Midbrain (tissue), 1 donor: Measurements from ENCODE around the gene PPP1R12B.
A peak's percentile ranks its signal among the peaks of the same experiment; 100 is the strongest.
"Not testable (repeated sequence)": the region's sequence is repeated elsewhere in the genome, so short reads cannot be mapped to it uniquely, and the experiment has no call there.

Source experiments
- DNase-seq: peaks from one replicate; lab custom pipeline; 2025; lab: John Stamatoyannopoulos, UW

PPP1R12B gene

DNA sequence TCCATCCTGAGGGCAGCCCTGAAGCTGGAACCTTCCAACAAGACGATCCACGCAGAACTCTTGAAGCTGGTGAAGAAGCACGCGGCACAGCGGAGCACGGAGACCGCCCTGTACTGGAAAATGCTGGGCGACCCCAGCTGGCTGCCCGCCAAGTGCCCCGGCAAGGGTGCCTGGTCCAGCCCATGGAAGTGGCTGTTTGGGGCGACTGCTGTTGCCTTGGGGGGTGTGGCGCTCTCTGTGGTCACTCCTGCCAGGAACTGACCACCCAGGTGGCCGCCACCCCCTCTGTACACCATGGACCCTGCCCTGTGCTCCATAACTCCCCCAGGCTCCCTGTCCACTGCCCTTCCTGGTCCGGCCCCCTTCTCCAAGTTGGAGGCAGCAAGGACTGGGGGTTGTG, 90.8 kb downstream of the PPP1R12B start:
- DNase-seq: no peak

DNA sequence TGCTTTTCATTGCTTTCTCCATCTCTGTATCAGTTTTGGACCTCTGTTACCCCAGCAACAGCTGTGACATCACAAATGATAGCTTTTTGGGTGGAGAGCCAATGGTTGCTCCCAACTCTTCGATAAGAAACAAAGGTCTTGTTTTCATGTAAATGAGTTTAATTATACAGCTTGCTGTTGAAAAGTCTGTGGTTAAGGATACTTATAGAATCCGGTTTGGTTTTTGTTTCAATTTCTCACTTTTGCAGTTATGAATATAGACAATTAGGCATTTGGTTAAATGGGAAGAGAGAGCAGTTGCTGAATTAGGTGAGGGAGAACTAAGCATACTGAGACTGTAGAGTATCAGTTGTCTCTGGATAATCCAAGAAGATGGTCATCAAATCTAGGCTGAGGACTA, 99.6 kb downstream of the PPP1R12B start:
- not testable (repeated sequence) for DNase-seq

DNA sequence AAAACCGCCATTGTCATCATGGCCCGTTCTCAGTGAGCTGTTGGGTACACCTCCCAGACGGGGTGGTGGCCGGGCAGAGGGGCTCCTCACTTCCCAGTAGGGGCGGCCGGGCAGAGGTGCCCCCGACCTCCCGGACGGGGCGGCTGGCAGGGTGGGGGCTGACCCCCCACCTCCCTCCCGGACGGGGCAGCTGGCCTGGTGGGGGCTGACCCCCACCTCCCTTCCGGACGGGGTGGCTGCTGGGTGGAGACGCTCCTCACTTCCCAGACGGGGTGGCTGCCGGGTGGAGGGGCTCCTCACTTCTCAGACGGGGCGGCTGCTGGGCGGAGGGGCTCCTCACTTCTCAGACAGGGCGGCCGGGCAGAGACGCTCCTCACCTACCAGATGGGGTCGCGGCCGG, 103.1 kb downstream of the PPP1R12B start:
- DNase-seq: not testable (repeated sequence)

DNA sequence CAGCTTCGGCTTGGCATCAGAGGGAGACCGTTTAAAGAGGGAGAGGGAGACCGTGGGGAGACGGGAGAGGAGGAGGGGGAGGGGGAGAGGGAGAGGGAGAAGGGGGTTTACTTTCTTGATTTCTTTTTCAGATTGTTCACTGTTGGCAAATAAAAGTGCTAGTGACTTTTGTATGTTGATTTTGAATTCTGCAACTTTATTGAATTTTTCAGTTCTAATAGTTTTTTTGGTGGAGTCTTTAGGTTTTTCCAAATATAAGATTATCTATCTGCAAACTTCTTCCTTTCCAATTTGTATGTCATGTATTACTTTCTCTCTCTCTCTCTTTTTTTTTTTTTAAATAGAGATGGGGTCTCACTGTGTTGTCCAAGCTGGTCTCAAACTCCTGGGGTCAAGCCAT, 104.0 kb downstream of the PPP1R12B start:
- no peak for DNase-seq

DNA sequence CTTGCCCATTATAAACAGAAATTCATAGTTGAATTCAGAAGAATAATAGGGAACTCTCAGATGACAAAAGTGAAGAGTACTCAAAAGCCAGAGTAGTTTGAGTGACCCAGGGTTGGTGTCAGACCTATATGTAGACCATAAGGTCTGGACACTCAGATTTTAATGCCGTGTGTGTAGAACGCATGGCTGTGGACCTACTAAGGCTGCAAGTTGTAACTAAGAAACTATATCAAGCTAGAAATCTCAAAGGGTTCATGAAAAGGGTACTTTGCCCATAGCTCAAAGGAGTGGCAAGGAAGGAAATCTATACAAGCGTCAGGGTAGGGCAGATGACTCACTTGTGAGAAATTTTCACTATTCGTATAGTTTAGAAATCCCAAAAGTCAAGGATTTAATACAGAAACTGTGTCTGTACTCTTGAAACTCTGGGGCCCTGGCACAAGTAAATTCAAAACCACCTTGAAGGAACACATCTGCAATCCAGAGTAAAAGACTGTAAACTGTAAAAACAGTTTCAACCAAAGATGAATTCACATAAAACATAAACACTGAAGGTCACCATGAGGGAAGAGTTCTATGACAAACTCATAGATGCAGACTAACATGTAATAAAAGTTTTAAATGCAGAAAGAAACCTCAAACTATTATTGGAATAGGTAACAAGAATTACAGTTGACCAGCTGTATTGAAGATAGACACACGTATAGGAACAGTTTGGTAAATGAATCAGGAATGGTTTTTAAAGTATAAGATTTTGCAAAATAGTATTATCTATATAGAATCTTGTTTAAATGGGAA, 108.1 kb downstream of the PPP1R12B start:
- not testable (repeated sequence) for DNase-seq

DNA sequence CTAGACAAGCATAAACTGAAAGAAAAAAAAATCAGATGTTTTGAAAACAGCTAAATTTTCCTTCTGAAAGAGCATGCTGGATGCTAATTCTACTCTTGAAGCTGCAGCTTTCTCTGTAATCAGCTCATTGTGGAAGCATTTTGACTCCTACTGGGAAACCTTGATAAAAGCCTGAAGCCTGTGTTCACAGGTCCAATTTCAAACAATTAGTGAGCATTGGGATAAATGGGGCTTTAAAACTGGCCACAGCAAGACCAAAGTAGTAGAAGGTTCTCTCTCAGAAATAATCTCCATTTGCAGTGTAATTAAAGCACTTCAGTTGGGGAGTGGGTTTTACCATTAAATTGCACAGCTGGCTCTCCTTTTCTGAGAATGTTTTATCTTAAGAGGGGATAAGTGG, 110.2 kb downstream of the PPP1R12B start:
- not testable (repeated sequence) for DNase-seq

DNA sequence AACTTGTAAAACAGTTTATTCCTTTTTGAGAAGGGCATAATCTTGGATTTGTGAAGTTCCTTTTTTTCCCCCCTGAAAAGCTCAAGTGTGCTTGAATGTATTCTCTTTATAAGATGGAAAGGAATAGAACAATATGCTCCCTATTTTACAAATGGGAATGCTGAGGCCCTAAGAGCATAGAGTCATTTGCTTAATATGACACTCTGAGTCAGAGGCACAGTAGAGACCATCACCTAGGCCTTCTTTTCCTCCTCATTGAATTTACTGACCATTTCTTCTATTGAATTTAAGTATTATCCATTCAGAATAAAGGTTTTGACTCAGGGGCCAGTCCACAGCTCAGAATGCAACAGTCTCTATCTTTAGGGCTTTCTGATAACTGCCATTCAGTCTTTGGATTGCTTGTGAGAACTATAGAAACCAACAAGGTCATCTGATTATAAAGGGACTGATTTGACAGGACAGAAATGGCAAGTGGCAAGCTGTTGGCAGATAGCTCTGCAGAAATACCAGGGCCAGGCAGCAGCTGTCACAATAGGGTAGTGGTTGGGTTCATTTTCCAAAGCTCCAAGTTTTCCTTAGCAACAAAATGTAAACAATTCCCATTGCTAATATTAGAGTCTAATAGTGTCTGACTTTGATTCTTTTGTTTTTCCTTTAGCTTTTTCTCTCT, 111.1 kb downstream of the PPP1R12B start:
- peak; percentile 22 for DNase-seq

DNA sequence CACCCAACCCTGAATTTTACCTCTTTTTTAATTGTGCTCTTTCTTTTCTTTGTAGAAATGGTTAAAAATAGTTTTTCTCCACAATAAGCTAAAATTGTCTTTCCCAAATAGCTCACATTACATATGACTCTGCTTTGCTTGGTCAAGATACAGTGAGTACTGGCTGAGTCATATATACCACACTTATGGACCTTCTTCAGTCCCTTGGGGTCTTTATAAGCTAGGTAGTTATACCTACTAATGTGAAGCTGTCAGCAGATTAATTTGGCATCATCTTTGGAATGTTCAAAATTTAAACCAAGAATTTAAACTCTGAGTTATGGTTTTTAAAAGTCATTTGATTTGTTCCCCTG, 111.6 kb downstream of the PPP1R12B start:
- DNase-seq: not testable (repeated sequence)

DNA sequence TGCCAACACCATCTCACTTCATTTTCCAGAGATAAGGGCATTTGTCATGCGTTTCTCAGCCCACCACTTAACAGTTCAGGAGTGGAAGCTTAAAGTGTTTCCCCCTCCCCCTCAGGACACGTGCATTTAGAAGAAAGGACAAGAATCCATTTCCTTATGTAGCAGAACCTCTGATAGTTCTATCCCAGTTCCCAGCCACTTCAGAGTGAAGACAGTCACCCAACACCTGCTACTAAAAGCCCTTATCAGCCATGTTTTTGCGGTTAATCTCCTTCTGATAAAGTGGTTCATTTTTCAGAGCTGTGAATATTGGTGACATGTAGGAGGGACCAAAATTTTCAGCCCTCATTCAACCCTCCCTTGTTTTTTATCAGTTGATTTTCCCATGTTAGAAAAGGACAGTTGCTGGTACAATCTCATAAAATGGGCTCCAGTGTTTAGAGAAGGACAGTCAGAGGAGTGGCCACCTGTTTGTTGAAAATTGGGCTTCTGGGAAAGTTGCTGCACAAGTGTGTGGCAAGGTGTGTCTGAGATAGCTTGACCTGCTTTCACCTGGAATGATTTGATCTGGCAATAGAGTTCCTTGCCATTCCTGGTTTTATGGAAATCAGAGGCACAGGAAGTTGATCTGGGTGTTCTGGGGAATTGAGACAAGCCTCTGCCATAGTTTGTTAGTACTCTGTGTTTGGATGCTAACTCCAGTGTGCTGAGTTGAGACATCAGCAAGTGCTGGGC, 114.0 kb downstream of the PPP1R12B start:
- DNase-seq: no peak

DNA sequence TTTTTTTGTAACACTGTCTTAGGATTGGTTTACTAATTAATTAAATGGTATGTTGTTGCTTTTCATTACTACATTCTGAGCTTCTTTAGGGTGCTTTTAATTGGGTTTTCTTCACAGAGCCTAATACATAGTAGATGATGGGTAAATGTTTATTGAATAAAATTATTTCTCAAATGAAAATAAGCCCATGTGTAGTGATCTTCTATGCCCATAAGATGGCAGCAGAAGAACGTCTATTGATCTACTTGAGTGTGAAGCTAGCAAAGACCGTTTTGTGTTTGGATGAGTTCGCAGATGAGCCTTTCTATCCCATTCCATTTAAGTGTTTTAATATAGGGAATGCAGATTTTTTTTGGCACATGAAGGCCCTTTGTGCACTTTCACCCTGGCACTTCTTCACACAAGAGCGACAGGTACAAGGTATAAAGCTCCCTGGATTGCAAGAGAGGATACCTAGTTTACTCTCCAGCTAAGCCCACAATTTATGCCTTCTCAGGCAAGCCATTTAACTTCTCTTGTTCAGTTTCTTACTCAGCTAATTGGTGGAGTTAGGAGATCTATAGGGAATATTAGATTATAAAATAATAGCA, 115.7 kb downstream of the PPP1R12B start:
- DNase-seq: peak; percentile 38

DNA sequence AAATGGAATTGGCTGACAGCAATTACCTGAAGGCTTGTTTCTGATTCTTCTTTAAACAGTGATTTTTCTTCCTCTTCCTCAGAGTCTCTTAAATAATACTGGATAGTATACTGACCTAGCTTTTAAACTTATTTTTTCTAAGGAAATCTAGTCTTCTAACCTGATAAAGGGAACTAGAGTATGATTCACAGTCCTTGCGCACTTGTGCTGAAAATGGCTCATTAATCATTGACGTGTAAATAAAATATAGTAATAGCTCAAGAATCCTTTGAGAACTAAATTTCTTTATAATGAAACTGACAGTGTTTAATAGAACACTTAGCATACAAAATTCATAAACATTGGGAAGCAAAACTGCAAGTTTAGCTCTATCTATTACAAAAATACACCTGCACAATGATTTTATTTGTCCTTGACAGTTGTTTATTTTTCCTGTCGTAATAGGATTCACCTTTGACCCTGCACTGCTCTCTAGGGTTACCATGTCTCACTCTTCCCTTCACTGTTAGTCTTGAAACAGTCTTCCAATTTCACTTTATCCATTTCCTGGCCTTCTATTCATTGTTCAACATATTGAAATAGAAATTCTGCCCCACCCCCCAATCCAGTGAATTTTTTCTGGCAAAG, 117.3 kb downstream of the PPP1R12B start:
- not testable (repeated sequence) for DNase-seq

DNA sequence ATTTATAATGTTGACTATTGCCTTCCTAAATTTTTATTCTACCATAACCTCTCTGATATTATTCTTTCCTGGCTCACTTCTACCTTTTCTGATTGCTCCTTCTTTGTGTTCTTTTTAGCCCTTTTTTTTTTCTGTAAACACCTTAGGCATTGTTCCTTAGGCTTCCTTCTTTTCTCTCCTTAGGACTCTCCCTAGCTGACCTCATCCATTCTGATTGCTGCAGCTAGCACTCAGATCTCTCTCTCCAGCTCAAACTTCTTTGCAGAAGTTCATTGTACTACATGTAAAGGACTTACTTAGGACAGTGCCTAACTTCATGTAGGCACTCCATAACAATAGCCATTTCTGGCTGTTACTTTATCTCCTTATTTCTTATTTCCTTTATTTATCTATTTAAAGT, 117.8 kb downstream of the PPP1R12B start:
- not testable (repeated sequence) for DNase-seq

DNA sequence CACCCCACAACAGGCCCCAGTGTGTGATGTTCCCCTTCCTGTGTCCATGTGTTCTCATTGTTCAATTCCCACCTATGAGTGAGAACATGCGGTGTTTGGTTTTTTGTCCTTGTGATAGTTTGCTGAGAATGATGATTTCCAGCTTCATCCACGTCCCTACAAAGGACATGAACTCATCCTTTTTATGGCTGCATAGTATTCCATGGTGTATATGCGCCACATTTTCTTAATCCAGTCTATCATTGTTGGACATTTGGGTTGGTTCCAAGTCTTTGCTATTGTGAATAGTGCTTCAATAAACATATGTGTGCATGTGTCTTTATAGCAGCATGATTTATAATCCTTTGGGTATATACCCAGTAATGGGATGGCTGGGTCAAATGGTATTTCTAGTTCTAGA, 118.9 kb downstream of the PPP1R12B start:
- not testable (repeated sequence) for DNase-seq

DNA sequence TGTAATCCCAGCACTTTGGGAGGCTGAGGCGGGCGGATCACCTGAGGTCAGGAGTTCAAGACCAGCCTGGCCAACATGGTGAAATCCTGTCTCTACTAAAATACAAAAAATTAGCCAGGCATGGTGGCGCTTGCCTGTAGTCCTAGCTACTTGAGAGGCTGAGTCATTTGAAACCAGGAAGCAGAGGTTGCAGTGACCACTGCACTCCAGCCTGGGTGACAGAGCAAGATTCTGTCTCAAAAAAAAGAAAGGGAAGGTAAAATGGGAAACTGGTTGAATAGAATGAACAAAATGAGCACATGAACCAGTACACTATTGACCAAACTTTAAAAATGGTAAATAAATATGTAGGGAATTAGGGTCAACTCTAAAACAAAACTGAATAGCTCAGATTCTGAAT, 120.2 kb downstream of the PPP1R12B start:
- not testable (repeated sequence) for DNase-seq

DNA sequence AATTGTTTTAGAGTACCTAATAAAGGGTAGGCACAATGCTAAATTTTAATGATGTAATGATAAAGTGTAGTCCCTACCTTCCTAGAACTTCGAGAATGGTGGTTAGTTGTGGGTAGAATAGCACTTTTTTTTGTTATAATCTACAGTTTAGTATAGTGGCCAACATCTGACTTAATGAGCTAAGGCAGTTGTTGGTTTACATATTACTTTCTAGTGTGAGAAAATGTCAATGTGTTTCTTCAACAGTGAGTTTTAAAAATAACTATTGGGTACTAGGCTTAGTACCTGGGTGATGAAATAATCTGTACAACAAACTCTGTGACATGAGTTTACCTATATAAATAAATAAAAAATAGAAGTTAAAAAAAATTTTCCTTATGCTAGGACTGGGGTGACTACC, 120.6 kb downstream of the PPP1R12B start:
- DNase-seq: not testable (repeated sequence)

DNA sequence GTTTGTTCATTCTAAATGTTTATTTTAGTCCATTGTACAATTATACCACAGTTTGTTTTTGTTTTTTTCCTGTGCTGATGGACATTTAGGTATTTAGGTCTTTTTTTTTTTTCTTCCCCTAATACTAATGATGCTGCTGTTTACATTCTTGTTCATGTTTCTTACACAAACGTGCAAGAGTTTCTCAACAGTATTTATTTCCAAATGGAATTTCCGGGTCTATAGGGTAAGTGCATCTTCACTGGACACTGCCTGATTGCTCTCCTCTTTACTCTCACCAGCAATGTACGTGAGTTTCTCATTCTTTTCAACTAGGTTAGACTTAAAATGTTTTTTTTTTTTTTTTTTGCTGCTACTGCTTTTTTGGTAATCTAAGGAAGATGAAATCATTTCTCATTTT, 122.7 kb downstream of the PPP1R12B start:
- no peak for DNase-seq

DNA sequence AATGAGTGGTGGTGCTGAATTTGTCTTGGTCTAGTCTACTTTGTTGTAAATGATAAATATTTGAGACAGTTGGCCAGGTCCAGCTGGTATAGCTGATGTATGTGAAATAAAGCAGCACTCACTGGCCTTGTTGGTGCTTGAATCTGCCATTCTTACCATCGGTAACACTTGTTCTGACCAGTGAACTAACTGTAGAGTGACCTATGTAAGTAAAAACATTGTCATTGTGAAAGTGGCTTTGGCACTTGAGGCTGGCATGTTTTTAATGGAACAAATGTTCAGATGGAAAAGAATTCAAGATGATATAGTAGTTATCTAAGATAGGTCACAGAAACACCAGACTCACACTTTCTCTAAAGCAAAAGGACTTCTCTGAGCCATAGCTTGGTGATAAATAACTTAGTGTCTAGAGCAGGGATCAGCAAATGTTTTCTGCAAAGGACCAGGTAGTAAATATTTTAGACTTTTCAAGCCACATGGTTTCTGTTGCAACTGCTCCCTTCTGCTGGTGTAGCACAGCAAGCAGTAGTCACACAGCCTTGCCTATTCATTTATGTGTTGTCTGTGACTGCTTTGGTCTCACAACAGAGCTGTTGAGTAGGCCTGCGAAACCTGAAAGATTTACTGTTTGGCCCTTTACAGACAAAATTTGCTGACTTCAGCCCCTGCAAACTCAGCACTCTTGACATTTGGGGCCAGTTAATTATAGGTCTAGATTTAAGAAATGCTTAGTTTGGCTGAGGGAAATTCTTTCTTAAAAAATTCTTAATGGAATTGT, 124.0 kb downstream of the PPP1R12B start:
- DNase-seq: peak; percentile 22

DNA sequence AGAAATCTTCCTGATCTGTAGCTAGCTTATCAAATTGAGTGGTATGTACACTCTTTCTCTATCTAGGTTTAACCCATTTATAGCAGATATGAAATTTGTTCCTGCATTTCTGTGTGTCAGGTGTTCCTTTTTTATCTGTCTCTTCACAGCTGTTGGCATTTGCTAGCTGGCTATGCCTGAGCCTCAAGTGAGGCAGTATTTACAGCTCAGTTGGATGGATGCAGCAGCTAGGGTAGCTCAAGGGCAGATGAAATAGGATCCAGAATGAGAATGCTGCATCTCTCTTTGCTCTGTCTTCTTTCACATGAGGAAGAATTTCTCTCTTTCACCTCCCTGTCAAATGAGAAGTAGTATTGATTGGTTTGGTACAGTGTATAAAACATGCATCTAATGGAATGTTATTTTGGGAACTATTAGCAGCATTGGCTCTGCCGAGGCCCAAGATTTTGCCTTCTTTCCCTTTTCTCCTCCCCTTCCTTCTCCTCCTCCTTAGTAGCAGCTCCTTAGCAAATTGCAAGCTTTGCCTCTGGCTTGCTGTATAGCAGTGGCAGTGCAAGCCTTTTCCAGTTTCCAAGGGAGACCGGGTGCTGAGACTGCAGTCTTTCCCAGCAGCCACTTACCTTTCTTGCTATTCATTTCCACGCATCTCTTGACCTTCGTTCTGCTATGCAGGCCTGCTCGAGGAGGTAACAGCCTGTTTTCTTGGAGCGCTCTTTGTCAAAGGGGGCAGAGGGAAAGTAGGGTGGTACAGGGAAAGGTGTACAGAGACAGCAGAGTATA, 125.0 kb downstream of the PPP1R12B start:
- not testable (repeated sequence) for DNase-seq

DNA sequence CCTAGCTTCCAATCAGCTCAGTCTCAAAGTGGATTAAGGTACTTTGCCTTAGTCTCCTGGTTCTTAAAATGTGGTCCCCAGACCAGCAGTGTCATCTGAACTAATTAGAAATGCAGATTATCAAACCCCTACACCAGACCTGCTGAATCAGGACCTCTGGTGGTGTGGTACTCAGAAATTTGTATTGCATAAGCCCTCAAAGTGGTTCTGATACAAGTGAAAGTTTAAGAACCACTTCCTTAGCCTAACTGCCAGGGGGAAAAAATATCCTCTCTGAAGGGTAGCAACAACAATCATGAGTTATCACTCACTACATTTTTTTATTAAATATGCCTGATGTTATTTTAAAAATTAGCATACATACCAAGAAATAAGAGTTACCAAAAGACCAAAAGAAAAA, 131.2 kb downstream of the PPP1R12B start:
- not testable (repeated sequence) for DNase-seq

DNA sequence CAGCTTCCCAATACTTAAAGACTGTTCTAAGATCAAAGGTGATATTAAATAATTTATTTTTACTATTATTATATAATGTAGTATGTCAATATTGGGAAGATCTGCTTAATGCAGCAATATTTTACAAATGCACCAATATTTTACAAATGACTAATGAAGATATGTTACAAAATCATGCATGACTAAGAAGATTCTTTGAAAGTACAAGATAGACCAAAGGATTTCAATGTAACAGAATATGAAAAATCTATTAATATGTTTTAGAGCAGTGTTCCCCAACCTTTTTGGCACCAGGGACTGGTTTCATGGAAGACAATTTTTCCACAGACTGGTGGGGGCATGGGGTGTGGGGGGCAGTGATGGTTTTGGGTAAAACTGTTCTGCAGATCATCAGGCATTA, 132.1 kb downstream of the PPP1R12B start:
- DNase-seq: not testable (repeated sequence)
